ELF-1 (cell line): ENCODE data around the gene RIMS3.
A peak's percentile ranks its signal among the peaks of the same experiment; 100 is the strongest.

Source experiments
- DNase-seq: peaks from one replicate; pipeline ENCODE4 v3.0.0-alpha.2; 2016; ENCODE audit warnings: low read depth, low spot score

RIMS3 gene

DNA sequence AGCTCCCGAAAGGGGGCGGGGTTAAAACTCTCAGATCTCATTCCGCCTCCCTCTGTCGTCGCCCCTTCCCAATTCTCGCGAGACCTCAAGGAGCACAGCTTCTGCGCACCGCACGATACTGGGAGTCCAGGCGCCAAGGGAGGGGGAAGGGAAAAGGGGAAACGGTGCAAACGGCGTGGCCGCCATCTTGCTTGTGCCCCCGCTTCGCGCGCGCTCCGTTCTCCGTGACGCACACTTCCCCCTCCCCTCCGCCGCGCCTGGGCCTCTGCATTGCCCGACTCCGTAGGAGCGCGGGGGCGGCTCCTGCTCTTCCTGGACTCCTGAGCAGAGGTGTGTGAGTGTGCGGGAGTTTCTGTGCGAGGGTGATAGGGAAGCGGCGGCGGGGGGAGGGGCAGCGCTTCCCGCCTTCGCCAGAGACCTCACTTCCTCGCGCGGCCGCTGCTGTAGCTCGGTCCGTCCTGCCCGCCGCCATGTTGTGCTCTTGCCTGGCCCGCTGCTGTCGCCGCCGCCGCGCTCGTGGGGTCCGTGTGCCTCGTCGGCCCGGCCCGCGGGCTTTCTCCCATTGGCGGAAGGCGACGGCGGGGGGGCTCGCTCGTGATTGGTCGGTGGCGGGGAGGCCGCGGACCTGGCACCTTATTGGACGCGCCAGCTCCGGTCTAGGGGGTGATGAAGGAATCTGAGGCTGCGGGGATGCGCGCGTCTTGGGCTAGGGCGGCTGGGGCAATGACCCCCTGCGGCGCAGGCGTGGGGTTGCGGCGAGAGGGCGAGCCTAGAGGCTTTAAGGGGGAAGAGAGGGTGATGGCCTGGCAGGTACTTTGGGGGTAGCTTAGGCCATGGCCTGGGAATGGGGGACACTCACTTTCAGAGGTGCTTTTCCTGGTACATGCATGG lies 26.3 kb upstream of the RIMS3 start, which contains the start of gene NFYC:
Gene NFYC, plus strand, starts transcription at position 167 of the 891 bp plus-strand sequence. CDS start 47,140 bp downstream, outside the sequence.
- DNase-seq, result peak; percentile 98

DNA sequence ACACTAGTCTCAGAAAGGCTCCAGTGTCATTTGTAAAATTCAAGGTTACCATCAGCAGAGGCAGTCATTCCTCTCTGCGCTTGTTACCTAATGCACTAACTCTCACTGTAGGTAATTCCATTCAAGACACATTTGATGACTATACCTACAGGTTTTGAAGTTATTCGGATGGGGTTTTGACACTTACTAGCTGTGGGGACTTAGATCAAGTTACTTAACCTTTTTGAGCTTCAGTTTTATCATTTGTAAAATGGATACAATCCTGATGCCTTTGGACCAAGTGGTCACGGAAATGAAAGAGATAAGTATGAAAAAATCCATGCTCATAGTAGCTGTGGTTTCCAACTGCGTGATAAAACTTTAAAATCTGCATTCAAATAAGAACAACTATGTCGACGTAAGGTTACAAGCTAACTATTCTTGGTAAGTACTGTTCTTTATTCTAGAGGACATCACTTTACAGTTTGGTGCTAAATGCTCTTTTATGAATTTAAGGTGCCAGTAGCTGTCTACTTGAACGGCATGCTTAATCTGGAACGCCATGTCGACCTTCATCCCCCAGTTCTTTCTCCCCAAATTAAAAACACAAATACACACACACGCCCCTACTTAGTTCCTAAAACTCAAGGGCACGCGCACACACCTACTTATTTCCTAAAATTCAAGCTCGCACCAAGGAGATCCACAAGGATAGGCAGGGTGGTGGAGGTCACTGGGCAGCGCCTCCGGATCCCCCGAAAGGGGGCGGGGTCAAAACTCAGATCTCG lies 25.5 kb upstream of the RIMS3 start:
- DNase-seq, result no peak

DNA sequence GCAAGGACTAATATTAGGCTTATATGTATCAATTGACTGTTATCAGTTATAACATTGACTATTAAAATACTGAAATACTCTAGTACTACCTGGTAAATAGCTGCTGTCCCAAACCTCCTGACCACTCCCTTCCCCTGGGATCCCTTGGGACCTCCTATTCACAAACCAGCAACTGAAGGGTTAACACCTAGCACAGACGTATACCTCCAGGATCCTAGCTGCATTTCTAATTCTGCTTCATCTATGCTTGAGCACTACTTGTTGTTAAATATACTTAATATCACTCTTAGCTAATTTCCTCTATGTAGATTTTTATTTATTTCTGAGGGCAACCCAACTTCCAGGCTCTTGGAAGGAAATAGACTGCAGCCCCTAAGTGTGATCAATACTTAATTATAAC lies 24.3 kb upstream of the RIMS3 start:
- no peak for DNase-seq

DNA sequence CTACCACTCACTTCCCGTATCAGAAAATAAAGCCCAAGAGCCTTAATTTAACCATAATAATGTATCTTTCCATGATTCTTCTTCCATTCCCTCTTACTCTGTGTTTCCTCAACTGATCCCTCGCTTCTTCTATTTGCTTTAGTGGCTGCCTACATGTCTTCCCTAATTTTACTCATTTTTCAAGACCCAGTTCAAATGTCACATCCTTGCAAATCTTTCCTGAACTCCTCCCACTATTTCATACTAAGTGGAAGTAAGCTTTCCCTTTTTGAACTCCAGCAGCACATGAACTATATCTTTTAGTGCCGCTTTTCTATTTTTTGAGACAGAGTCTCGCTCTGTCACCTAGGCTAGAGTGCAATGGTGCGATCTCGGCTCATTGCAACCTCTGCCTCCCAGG lies 22.2 kb upstream of the RIMS3 start:
- no peak for DNase-seq

DNA sequence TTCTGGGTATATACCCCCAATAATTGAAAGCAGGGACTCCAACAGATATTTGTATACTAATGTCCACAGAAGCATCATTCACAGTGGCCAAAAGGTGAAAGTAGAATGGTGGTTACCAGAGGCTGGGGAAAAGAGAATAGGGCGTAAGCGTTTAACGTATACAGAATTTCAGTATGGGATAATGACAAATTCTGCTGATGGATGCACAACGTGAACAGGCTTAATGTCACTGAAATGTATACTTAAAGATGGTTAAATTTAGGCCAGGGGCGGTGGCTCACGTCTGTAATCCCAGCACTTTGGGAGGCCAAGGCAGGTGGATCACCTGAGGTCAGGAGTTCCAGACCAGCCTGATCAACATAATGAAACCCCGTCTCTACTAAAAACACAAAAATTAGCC lies 21.6 kb upstream of the RIMS3 start:
- DNase-seq, result no peak

DNA sequence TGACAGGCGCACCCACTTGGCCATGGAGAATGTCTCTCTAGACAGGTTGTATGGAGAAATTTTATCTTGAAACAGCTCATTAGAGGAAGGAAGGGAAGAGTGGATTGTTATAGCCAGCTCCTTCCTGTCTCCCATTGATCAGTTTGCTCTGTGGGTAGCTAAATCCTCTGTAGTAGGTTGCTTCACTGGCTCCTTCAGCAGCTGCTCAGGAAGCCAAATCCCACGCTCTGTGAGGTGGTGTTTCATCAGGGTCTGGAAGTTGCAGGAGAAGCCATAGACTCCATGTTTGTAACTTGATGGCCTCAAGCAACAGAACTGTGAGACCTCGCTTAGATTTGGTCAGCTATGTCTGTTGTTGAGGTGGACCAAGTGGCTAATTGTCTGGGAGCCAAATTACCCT lies 19.2 kb upstream of the RIMS3 start:
- DNase-seq, result no peak

- no peak for DNase-seq
These were observed 13.9 kb upstream of the RIMS3 start for GRCh38 chr1:40679165-40679953.

- no peak for DNase-seq
These were observed 11.0 kb upstream of the RIMS3 start for GRCh38 chr1:40676501-40676900.

DNA sequence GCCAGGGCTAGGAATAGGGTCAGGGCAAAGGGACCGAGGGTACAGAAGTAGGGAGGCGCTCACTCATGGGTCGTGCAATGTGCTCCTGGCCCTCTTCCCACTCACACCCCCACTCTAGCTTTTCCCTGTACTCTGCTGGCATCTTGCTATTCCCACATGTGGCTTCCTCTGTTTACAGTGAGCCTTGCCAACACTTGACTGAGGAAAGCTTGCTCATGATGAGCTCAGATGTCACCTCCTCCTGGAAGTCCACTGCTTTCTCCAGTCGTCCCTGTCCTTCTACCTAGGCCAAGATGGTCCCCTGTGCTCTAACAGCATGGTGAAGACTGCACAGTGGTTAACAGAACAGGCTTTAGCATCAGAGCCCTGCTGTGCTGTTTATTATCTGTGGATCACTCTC lies 8.0 kb upstream of the RIMS3 start:
- no peak for DNase-seq

- peak; percentile 85 for DNase-seq
These were observed 3.5 kb upstream of the RIMS3 start for GRCh38 chr1:40668769-40669525.

GRCh38 chr1:40664791-40665190 lies 691 bp downstream of the RIMS3 start:
- no peak for DNase-seq

- no peak for DNase-seq
These were observed 1.3 kb downstream of the RIMS3 start for GRCh38 chr1:40664167-40664537.

GRCh38 chr1:40663324-40664166 lies 1.9 kb downstream of the RIMS3 start:
- peak; percentile 28 for DNase-seq

DNA sequence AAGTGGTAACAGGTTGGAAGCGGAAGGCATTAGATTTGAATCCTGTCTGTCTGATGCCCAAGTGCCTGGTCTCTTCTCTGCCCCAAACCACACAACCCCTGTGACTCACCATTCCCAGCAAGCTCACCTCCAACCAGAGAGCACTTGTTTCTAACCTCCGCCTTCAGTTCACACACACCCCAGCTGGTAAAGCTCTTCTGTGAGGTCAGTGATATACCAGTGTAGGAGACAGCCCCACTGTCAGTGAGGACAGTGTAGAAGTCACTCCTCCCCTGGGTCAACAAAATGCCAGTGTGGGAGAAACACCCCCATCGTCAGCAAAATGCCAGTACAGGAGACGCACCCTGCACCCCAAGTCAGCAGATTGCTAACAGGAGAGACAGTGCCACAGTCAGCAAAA lies 2.6 kb downstream of the RIMS3 start:
- no peak for DNase-seq

DNA sequence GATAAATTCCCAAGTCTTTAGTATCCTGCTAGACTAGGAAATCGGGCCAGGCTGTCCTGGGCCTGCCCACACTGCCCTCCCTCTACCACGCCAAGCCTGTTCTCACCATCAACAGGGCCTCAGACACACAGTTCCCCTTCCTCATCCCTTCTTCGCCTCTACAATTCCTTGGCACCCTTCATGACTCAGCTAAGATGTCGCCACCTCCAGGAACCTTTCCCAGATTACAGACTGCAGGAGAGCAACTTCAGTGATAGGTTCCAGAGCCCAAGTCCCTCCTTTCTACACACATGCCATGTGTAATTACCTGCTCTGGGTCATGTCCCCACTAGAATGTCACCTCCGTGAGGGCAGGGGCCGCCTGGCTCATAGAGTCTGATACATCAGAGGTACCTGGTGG lies 3.3 kb downstream of the RIMS3 start:
- DNase-seq, result no peak

- DNase-seq, result peak; percentile 44
These were observed 3.8 kb downstream of the RIMS3 start for GRCh38 chr1:40661678-40662077.

- no peak for DNase-seq
These were observed 5.9 kb downstream of the RIMS3 start for GRCh38 chr1:40659649-40659947.

DNA sequence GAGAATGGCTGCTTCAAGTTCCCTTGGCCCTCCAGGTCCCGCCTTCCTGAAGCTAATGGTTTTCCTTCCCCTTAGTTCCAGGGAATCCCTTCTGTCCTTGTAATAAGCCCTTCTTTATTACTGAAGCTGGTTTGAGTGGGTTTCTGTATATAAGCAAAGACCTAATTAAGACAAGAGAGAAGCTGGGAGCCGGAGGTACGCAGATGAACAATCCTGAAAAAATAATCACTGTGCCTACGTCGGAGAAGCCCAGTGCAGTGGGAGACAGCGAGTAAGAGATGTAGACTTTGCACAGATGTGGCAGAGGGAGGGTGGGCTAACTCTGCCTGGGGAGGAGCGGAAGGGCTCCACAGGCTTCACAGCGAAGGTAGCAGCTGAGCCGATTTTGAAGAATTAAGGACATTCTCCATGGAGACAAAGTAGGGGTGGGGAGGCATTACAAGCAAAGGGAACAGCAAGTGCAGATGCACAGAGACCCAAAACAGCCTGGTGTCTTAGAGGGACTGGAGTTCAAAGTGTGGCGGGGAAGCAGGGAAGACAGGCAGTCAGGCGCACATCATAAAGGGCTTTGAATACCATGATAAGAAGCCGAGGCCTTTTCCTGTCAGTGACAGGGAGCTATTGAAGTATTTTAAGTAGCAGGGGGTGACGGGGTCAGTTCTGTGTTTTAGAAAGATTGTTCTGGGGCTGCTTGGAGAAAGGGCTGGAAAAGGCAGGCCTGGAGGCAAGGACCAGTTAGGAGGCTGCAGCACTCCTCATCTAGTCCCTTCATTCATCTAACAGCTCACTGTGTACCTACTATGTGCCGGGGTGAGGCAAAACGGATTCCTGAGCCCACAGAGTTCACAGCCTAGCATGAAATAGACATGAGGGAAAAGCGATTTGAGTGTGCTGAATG lies 6.5 kb downstream of the RIMS3 start:
- peak; percentile 46 for DNase-seq

GRCh38 chr1:40657046-40657445 lies 8.4 kb downstream of the RIMS3 start:
- DNase-seq, result no peak
